ENCODE data around the gene FNDC3B. TPM values are rescaled to one million over a fixed set of nuclear protein-coding genes. Genes with fewer than 3 reads are reported as not detected.
A peak's percentile ranks its signal among the peaks of the same experiment; 100 is the strongest.

FNDC3B gene
- total RNA-seq, 2 donors from 2014 or later, result 80.6 to 107 TPM

DNA sequence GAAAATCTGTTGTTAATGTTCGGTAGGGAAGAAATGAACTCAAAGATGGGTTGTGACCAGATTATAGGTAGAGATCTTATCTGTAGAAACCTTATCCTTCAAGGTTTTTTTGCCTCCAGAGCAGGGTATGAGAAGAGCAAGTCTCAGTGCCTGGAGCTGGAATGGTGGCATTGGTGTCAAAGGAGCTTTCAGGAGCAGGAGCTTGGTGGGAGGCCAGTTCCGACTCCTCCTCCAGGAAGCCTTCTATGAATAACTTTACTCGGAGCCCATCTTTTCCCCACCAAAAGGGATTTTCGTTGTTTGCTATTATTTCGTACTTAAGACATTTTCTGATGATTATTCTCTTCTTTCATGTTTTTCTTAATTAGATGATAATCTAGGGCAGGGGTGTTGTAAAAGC is 317.0 kb downstream of the FNDC3B start:
- no peak for DNase-seq
- Histone ChIP-seq H3K4me3 (ENCODE audit: low read length) (no peak overlapping the region), H3K4me1 (ENCODE audit: control insufficient read depth, insufficient read depth, low read length) (no peaks in the 10 kb centered on the region), H3K36me3 (ENCODE audit: control insufficient read depth, insufficient read depth, low read length) (peaks cover 86% of the 10 kb centered on the region), H3K27me3 (ENCODE audit: control insufficient read depth, insufficient read depth, low read length, poor library complexity, severe bottlenecking) (no peaks in the 10 kb centered on the region), H3K9ac (ENCODE audit: extremely low read depth, low read length, poor library complexity, severe bottlenecking) (no peak overlapping the region), H3K27ac (ENCODE audit: low read depth, low read length) (no peak overlapping the region), H3K9me3 (ENCODE audit: control insufficient read depth, low read length) (no peaks in the 10 kb centered on the region)
- H3K4me3 Mint-ChIP-seq, result no peak overlapping the region
- H3K36me3 Mint-ChIP-seq (ENCODE audit: low read depth), result peaks cover 59% of the 10 kb centered on the region
- 83 to 92% methylated on average over 1 to 5 of the region's 5 CpGs for WGBS, 2 experiments (ENCODE audit: insufficient coverage in 1 of 2, insufficient read length in 1 of 2)
- H3K27ac Mint-ChIP-seq, result no peak overlapping the region
- no peaks in the 10 kb centered on the region for H3K27me3 Mint-ChIP-seq (ENCODE audit: insufficient read depth)
- H3K9me3 Mint-ChIP-seq, result no peaks in the 10 kb centered on the region
- TF ChIP-seq, protein P1, sequence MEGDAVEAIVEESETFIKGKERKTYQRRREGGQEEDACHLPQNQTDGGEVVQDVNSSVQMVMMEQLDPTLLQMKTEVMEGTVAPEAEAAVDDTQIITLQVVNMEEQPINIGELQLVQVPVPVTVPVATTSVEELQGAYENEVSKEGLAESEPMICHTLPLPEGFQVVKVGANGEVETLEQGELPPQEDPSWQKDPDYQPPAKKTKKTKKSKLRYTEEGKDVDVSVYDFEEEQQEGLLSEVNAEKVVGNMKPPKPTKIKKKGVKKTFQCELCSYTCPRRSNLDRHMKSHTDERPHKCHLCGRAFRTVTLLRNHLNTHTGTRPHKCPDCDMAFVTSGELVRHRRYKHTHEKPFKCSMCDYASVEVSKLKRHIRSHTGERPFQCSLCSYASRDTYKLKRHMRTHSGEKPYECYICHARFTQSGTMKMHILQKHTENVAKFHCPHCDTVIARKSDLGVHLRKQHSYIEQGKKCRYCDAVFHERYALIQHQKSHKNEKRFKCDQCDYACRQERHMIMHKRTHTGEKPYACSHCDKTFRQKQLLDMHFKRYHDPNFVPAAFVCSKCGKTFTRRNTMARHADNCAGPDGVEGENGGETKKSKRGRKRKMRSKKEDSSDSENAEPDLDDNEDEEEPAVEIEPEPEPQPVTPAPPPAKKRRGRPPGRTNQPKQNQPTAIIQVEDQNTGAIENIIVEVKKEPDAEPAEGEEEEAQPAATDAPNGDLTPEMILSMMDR (conservative IDR thresholded peaks at IDR 0.05), result no peak
- no peaks in the 10 kb centered on the region for H3K4me1 Mint-ChIP-seq

DNA sequence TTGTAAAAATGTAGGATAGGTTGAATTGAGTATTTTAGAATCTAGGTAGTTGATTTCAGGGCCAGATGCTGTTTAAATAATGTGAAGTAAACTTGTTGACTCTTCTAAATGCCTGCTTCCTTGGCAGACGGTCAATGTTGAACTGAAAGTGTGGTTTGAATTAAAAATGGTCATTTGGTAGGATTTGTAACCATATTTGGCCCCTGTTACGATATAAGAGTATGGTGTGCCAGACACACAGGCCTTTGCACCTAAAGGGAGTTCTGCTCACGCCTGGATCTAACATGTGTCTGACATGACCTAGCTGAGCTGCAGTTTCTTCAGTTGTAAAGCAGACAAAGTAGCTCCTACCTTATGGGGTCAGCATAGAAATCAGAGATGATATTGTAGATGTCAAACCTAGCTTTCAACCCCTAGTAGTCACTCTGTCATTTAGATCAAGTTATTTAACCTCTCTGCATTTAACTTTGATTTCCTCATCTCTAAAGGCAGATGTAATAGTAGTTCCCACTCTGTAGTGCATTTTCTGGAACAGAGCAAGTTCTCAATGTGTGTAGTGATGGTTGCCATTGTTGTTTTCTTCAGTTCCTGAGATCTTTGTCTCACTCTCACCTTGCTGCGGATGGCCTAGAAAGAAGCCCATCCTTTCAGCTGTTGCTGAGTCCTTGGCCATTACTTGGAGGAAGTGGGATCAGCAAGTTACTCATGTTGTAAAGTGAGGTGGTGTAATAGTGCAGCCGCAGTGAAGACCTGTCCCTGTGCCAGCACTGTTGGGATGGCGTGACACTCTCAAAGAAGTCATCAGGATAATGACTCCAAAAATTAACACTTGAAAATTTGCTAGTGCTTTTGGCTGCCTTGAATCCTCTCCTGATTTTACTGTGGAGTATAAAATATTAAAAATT is 318.7 kb downstream of the FNDC3B start:
- peaks cover 59% of the 10 kb centered on the region for H3K36me3 Mint-ChIP-seq (ENCODE audit: low read depth)
- no peaks in the 10 kb centered on the region for H3K4me1 ChIP-seq (ENCODE audit: control insufficient read depth, insufficient read depth, low read length)
- no peak for DNase-seq
- H3K4me3 ChIP-seq (ENCODE audit: low read length), result no peak overlapping the region
- H3K27me3 Mint-ChIP-seq (ENCODE audit: insufficient read depth), result no peaks in the 10 kb centered on the region
- H3K9me3 Mint-ChIP-seq, result no peaks in the 10 kb centered on the region
- TF ChIP-seq, protein P1 (conservative IDR thresholded peaks at IDR 0.05), result no peak
- H3K4me3 Mint-ChIP-seq, result no peak overlapping the region
- WGBS, 2 experiments (ENCODE audit: insufficient coverage in 1 of 2, insufficient read length in 1 of 2), result 97 to 100% methylated on average over 4 to 6 of the region's 6 CpGs
- no peaks in the 10 kb centered on the region for H3K4me1 Mint-ChIP-seq
- peak overlapping the region; percentile 32 for H3K27ac Mint-ChIP-seq
- H3K36me3 ChIP-seq (ENCODE audit: control insufficient read depth, insufficient read depth, low read length), result peaks cover 87% of the 10 kb centered on the region
- no peak overlapping the region for H3K9ac ChIP-seq (ENCODE audit: extremely low read depth, low read length, poor library complexity, severe bottlenecking)
- H3K27ac ChIP-seq (ENCODE audit: low read depth, low read length), result no peak overlapping the region
- no peaks in the 10 kb centered on the region for H3K27me3 ChIP-seq (ENCODE audit: control insufficient read depth, insufficient read depth, low read length, poor library complexity, severe bottlenecking)
- H3K9me3 ChIP-seq (ENCODE audit: control insufficient read depth, low read length), result no peaks in the 10 kb centered on the region

DNA sequence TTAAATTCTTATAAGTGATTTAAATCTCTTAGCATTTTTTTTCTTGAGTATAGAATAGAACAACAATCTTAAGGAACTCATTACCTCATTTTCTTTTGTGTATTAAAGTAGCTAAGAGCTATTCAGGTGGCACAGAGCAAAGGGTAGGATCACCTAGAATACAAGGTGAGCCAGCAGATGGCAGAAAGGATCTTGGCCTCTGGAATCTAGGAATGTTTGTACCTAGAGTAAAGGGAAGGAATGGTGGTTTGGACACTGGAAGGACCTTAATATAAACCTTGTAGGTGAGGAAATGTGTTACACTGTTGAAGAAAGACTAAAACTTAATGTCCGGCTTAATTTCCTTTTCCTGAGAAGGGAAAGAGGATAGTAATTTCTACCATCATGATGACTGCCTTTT is 319.9 kb downstream of the FNDC3B start:
- no peaks in the 10 kb centered on the region for H3K27me3 ChIP-seq (ENCODE audit: control insufficient read depth, insufficient read depth, low read length, poor library complexity, severe bottlenecking)
- Mint-ChIP-seq H3K4me1 (no peaks in the 10 kb centered on the region), H3K4me3 (no peak overlapping the region), H3K27me3 (ENCODE audit: insufficient read depth) (no peaks in the 10 kb centered on the region), H3K27ac (no peak overlapping the region), H3K36me3 (ENCODE audit: low read depth) (peaks cover 60% of the 10 kb centered on the region), H3K9me3 (no peaks in the 10 kb centered on the region)
- H3K4me3 ChIP-seq (ENCODE audit: low read length), result no peak overlapping the region
- H3K4me1 ChIP-seq (ENCODE audit: control insufficient read depth, insufficient read depth, low read length), result no peaks in the 10 kb centered on the region
- TF ChIP-seq, protein P1 (conservative IDR thresholded peaks at IDR 0.05), result peak; percentile 48
- H3K27ac ChIP-seq (ENCODE audit: low read depth, low read length), result no peak overlapping the region
- 88 to 95% methylated on average over 1 of the region's 1 CpG for WGBS, 2 experiments (ENCODE audit: insufficient coverage in 1 of 2, insufficient read length in 1 of 2)
- DNase-seq, result no peak
- H3K36me3 ChIP-seq (ENCODE audit: control insufficient read depth, insufficient read depth, low read length), result peaks cover 90% of the 10 kb centered on the region
- no peak overlapping the region for H3K9ac ChIP-seq (ENCODE audit: extremely low read depth, low read length, poor library complexity, severe bottlenecking)
- H3K9me3 ChIP-seq (ENCODE audit: control insufficient read depth, low read length), result no peaks in the 10 kb centered on the region

Data from endodermal cell (in vitro differentiated cells).